Pons (tissue), 1 donor: ENCODE data around the gene SLC29A1.
"Not testable (repeated sequence)": the region's sequence is repeated elsewhere in the genome, so short reads cannot be mapped to it uniquely, and the experiment has no call there.

Experiments used
- DNase-seq: peaks from one replicate; pipeline ENCODE4 v3.0.0-alpha.2; 2016; ENCODE audit warnings: low spot score

SLC29A1 gene

GRCh38 chr6:44223319-44224028 lies at the start of gene SLC29A1:
Gene SLC29A1 (plus strand): TSS chr6:44223595. CDS start chr6:44227314, 3,719 bp downstream.
- DNase-seq: no peak

- DNase-seq: no peak
Measured at GRCh38 chr6:44176130-44176761, 47.1 kb upstream of the SLC29A1 start.

- no peak for DNase-seq
Measured at GRCh38 chr6:44176762-44177509, 46.5 kb upstream of the SLC29A1 start.

- DNase-seq: no peak
Measured at GRCh38 chr6:44177691-44178423, 45.5 kb upstream of the SLC29A1 start.

GRCh38 chr6:44178424-44179071 lies 44.8 kb upstream of the SLC29A1 start:
- no peak for DNase-seq

GRCh38 chr6:44179072-44179536 lies 44.3 kb upstream of the SLC29A1 start:
- no peak for DNase-seq

GRCh38 chr6:44179648-44180047 lies 43.7 kb upstream of the SLC29A1 start:
- DNase-seq: no peak

- DNase-seq: no peak
Measured at GRCh38 chr6:44180406-44180805, 43.0 kb upstream of the SLC29A1 start.

- no peak for DNase-seq
Measured at GRCh38 chr6:44180886-44181285, 42.5 kb upstream of the SLC29A1 start.

- not testable (repeated sequence) for DNase-seq
Measured at GRCh38 chr6:44181784-44182183, 41.6 kb upstream of the SLC29A1 start.

GRCh38 chr6:44182911-44183390 lies 40.4 kb upstream of the SLC29A1 start:
- no peak for DNase-seq

GRCh38 chr6:44183783-44184182 lies 39.6 kb upstream of the SLC29A1 start:
- no peak for DNase-seq

- DNase-seq: not testable (repeated sequence)
Measured at GRCh38 chr6:44185356-44185755, 38.0 kb upstream of the SLC29A1 start.

GRCh38 chr6:44185953-44186634 lies 37.3 kb upstream of the SLC29A1 start:
- DNase-seq: no peak

GRCh38 chr6:44186635-44187025 lies 36.8 kb upstream of the SLC29A1 start:
- DNase-seq: no peak

GRCh38 chr6:44188819-44189218 lies 34.6 kb upstream of the SLC29A1 start:
- no peak for DNase-seq

- no peak for DNase-seq
Measured at GRCh38 chr6:44189257-44189656, 34.1 kb upstream of the SLC29A1 start.

- DNase-seq: no peak
Measured at GRCh38 chr6:44190715-44191114, 32.7 kb upstream of the SLC29A1 start.

GRCh38 chr6:44192428-44193041 lies 30.9 kb upstream of the SLC29A1 start:
- no peak for DNase-seq

GRCh38 chr6:44193307-44193910 lies 30.0 kb upstream of the SLC29A1 start:
- DNase-seq: no peak
